ENCODE results near the gene SLC39A11.
"Not testable (repeated sequence)": the region's sequence is repeated elsewhere in the genome, so short reads cannot be mapped to it uniquely, and the experiment has no call there.

The SLC39A11 gene

GRCh38 chr17:72775237-72775636, 317.3 kb downstream of the SLC39A11 start:
- DNase-seq: no peak

DNA sequence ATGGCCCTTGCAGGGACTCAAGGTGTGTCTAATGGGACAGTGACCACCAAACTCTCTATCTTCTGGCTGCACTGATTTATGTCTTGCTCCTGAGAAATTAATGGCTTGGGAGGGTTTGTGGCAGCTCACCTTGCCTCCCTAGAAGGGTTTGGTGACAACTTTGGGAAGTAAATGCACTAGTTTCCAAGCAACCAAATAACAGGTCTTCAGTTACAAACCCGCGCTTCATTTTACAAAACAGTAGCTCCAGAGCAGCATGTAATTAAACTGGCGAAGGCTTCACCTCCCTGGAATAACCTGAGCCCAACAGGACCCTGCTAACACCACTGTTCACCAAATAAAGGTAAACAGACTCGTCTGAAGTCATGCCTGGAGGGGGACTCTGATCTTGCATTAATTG, 318.3 kb downstream of the SLC39A11 start:
- DNase-seq: no peak

DNA sequence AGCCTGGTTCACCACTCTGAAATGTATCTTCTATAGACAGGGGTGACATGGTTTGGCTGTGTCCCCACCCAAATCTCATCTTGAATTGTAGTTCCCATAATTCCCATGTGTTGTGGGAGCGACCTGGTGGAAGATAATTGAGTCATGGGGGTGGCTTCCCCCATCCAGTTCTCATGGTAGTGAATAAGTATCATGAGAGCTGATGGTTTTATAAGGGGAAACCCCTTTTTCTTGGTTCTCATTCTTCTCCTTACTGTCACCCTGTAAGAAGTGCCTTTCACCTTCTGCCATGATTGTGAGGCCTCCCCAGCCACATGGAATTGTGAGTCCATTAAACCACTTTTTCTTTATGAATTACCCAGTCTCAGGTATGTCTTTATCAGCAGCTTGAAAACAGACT, 319.3 kb downstream of the SLC39A11 start:
- DNase-seq: not testable (repeated sequence)

DNA sequence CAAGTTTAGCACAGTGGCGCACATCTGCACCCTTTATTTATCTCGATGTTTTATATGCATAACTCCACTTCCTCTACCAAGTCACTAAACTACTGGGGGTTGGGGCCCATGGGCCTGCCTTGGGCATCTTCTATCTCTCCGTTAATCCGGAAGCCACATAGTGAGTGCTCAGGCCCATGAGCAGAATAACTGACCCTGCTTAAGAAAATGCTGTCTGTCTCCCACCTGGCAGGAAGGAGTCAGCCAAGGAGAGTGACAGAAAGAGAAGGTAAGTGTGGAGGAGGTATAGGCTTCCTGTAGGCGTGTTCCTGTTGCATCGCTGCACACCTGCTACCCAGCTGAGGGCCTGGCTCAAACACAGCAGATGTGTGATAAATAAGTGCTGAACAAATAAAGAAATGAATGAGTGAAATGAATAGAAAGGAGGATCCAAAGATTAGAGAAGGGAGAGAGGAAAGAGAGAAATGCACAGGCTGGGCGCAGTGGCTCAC, 320.1 kb downstream of the SLC39A11 start:
- no peak for DNase-seq

- no peak for DNase-seq
Measured at GRCh38 chr17:72771734-72772133, 320.8 kb downstream of the SLC39A11 start.

- DNase-seq: no peak
Measured at GRCh38 chr17:72766761-72767356, 325.6 kb downstream of the SLC39A11 start.

- DNase-seq: no peak
Measured at GRCh38 chr17:72765368-72766153, 326.9 kb downstream of the SLC39A11 start.

DNA sequence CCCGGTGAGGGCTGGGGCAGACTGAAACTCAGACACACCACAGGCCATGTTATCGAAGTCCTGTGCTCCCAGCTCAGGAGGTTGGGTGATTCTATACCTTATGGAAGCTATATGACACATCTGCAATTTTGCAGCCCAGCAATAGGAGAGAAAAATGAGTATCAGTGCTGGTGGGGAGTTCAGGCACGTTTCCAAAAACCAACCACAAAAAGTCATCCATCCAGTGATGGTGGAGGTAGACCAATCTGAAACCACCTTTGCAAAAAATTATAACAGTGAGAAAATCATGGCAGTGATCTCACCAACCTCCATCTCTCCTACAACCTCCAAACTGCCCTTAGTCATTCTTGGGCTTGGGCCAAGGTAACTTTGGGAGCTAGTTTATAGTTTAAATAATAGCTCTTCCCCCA, 327.9 kb downstream of the SLC39A11 start:
- DNase-seq: no peak

- no peak for DNase-seq
Measured at GRCh38 chr17:72763981-72764380, 328.5 kb downstream of the SLC39A11 start.

GRCh38 chr17:72761893-72762575, 330.5 kb downstream of the SLC39A11 start:
- not testable (repeated sequence) for DNase-seq

- no peak for DNase-seq
Measured at GRCh38 chr17:72761431-72761830, 331.1 kb downstream of the SLC39A11 start.

DNA sequence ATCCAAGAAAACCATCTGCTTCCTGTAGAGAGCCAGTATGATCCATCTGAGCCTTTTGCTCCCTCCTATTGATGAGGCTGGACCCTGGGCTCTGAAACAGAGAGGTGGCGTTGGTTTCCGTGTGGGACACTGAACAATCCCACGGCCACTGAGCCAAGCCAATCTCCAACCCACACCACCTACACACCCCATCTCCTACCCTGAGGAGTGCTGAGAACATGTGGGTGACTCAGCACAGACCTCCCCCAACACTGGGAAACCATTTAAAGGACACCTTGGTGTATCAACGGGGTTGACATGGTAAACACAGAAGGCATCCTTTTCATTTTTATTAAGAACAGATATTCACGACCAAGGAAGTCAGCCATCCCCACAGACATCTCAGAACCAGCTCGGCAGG, 332.1 kb downstream of the SLC39A11 start:
- no peak for DNase-seq

DNA sequence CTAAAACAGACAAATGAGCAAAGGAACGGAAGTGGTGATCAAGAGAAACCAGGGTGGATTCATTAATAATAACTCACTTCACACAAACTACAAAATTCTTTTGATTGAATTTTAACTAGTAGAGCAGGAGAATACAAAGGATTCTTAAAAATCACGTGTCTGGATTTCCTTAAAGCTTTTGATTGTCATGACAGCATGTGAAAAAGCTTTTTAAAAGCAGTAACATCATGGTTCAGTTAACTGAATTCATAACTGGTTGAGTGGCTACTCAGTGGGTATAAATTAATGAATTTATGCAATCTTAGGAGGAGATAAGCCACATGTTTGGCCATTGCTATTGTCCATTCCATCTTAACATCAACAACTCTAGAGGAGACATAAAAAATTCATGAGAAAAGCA, 333.2 kb downstream of the SLC39A11 start:
- no peak for DNase-seq

DNA sequence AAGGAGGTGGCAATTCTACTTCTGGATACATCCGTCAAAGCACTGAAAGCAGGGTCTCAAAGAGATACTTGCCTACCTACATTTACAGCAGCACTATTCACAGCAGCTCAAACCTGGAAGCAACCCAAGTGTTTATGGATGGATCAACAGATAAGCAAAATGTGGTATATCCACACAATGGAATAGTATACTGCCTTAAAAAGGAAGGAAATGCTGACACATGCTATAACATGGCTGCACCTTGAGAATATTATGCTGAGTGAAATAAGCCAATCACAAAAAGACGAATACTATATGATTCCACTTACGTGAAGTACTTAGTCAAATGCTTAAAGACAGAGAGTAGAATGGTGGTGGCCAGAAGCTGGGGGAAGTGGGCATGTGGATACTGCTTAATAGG, 336.2 kb downstream of the SLC39A11 start:
- no peak for DNase-seq

GRCh38 chr17:72754513-72754912, 338.0 kb downstream of the SLC39A11 start:
- DNase-seq: no peak

DNA sequence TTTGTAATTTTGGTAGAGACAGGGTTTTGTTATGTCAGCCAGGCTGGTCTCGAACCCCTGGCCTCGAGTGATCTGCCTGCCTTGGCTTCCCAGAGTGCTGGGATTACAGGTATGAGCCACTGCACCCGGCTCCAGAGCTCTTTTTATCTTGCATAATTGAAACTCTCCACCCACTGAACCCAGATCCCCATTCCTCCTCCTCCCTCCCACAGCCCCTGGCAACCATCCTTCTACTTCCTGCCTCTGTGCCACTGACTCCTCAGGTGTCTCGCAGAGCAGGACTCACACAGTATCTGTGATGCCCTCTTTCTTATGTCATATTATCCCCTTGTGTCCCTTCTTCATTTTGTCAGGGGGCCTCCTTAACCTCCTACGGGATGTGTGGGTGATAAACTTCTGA, 340.7 kb downstream of the SLC39A11 start:
- no peak for DNase-seq

DNA sequence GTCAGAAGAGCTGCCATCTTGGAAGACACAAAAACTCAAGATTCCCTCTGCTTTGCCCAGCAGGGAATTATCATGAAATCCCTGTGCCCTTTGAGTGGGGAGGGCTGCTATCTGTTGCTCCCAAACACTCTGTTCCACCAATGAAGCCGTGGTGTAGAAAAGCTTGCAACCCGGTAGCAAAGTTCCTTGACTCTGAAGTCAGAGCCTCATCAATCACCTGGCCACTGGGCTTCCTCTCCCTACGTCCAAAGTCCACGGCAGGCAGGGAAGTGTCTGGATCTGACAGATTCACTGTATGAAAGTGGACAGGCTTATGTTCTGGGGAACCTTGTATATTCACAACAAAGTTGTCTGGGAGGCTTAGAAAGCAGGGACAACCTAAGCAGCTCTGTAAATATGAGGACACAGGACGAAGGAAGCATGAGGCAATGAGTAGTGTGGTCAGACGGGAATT, 343.3 kb downstream of the SLC39A11 start:
- DNase-seq: no peak

DNA sequence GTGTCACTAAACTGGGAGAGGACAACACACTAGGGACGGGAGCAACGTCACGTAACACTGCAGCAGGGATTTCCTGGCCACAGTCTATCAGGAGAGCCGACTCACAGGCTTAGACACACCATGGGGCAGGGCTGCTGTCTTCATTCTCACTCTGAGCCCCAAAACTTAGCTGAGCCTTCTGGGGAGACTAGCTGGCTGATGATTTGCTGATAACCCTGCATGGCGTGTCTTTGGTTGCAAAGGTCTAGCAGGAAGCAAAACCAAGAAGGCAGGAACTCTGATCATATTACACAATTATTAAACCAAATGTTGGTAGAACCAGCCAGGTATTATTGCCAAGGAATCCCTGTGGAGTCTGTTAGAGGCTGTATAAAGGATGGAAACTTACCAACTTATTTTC, 345.0 kb downstream of the SLC39A11 start:
- no peak for DNase-seq

DNA sequence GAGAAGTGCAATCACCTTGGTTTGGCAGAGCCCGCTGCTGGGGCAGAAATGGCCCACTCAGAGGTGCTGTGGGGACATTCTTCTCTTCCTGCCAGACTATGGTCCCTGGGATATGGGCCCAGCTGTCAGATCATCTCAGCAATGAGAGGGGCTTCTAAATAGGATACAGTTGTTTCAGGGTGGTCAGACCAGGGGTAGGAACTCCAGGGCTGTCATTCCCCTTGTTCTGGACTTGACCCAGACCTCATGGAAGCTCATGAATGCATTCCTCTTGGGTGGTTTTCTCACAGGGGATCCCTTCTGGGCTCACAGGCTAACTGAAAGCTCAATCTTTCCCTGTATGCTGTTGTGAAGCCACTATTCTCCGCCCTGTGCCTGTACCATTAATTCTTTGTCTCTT, 347.2 kb downstream of the SLC39A11 start:
- DNase-seq: no peak

DNA sequence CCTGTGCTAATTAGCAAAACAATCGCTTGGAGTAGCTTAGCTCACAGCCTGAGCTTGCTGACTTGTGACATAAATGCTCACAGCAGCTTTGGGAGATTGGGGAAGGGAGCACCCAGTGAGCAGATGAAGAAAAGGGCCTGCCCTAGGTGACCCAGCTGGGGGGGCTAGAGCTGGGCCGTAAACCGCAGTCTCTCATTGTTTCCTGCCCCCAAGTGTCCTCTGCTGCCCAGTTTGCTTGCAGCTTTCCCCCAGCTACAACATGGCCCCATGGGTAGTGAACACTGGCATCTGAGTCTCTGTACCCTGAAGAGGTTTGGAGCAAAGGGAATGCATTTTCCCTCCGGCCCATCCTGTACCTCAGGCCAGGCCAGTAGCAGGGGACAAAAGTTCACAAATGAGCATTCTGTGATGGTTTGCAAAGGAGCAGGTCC, 349.4 kb downstream of the SLC39A11 start:
- DNase-seq: no peak

- DNase-seq: no peak
Measured at GRCh38 chr17:72737151-72737690, 355.3 kb downstream of the SLC39A11 start.

DNA sequence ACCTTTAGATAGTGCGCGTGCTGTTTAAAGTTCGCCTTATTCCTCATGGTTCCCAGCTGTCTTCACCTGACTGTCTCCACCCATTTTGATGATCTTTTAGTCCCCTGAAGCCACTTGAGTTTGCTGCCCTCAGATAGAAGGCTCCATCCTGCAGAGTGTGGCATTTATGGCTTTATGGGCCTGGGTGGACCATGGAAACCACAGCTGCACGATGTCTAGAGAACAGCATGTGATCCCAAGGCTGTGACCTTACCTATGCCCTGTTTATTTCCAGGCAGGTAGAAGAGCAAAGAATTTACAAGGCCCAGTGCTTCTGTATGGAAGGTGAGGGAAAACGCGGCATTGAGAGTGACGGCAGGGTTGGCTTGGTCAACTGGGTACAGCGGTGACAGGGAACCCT, 356.9 kb downstream of the SLC39A11 start:
- DNase-seq: no peak

GRCh38 chr17:72735048-72735447, 357.4 kb downstream of the SLC39A11 start:
- no peak for DNase-seq

GRCh38 chr17:72734613-72735012, 357.9 kb downstream of the SLC39A11 start:
- no peak for DNase-seq
